ENCODE measurements around the gene ACSL6.

The ACSL6 gene

DNA sequence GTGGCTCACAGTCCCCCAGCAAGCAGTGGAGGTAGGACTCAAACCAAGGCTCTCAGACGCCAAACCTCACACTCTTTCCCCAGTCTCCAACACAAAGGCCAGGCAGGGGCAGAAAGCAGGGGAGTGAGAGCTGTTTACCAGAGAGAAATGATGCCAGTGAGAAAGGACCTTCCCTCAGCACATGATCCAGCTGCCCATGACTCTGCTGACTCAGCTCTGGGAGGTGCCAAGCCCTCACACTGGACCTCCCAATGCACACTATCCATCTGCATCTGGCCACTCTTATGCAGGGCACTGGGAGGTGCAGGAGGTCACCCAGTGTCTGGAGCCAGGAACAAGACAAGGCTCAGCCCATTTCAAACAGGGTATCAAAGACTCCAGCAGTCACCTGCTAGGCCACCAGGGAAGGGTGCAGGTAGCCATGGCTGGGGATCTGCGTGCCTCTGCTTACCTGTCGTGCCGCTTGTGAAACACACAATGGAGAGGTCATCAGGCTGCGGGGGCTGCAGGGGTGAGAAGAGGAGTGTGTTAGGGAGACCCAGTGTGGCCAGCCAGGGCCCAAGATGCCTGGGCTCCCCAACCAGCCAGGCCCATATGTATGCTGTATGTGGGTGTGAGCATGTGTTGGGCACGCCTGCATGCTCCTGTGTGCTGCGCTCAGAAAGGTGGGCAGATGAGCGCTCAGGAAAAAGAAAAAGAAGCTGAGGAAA is 26.3 kb downstream of the ACSL6 start:
- no peak for FAIRE-seq
- DNase-seq (ENCODE audit: insufficient read length, low spot score), result no peak

DNA sequence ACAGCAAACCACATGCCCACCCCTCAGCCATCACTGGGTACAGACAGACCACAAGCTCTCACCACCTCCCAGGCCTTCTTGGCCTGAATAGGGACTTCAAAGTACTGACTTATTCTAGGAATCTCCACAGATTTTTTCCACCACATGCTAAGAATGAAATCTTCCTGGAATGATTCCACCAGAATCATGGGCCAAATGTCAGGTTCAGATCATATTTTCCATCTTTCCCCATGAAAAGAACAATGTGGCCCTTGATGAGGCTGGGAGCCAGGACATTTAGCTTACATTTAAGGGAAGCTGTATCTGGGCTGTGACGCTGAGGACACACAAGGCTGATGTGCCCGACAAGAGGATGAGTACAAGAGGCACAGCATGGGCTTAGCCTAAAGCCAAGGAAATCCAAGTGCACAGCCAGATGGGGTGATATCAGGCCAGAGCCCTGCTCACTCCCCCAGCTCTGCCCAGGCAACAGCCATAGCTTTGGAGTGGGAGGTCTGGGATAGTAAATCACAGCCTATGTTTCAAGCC is 28.1 kb downstream of the ACSL6 start:
- DNase-seq (ENCODE audit: insufficient read length, low spot score) (no peak), FAIRE-seq (no peak)

DNA sequence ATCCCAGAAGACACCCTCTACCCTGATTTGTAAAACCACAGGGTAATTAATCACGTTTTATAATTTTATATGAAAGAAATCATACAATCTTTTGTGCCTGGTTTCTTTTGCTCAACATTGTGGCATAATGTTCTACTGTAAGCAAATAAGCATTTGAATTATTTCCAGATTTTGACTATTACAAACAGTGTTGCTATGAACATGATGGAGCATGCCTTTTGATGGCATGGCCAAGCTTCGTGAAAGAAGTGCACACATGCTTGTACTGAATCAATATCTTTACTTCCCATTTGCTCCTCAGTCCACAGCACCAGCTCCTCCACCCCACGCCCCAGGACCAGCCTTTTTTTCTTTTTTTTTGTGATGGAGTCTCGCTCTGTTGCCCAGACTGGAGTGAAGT is 29.9 kb downstream of the ACSL6 start:
- DNase-seq (ENCODE audit: insufficient read length, low spot score) (no peak), FAIRE-seq (no peak)

DNA sequence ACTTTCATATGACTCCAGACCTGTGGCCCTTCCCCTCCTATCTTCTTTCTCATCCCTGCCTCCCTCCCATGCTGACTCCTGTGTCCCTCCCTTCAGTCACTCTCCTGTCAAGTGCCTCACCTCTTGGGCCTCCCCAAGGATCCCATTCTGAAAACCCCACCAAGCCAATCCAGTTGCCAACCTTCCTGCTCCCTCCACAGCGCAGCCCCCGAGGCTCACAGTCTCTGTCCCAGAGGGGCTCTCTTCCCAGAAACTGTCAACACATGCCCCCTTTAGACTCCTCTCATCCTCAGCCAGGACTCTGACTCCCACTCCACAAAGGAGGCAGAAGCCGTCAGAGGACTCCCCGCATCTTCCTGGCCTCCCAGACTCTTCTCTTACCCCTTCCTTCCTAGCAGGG is 30.8 kb downstream of the ACSL6 start:
- FAIRE-seq, result no peak
- no peak for DNase-seq (ENCODE audit: insufficient read length, low spot score)

DNA sequence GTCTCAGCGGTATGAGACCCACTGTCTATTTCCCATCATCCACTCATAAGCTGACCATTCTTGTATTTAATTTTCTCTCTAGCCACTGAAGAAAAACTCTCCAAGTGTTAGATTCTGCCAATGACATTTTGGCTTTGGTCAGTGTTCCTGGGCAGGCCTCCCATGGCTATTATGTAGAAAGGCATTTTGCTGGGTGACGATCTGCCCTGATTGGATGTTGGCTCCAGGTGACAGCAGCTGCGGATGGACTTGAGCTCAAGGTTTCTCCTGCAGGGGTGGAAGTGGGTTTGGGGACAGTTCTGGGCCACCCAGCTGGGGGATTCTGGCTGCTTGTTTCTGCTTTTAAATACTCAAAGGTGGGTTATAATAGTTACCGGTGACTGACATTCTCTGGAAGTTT is 31.6 kb downstream of the ACSL6 start:
- no peak for FAIRE-seq
- no peak for DNase-seq (ENCODE audit: insufficient read length, low spot score)

DNA sequence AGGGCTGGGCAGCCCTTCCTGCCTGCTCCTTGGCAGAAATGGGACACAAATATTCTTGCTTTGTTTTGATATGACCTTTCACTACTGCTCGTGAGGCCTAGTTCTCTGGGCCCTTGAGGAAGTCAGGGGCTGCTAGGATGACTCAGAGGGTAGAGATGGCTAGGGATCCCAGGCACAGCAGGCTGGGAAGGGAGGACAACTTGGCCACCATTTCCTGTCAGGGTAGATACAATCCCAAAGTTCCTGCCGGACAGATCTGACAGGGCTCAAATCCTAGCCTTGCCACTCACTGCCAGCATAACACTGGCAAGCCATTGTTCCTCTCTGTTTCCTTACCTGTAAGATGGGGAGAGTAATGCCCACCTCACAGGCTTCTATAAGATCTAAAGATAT is 34.2 kb downstream of the ACSL6 start:
- FAIRE-seq (no peak), DNase-seq (ENCODE audit: insufficient read length, low spot score) (no peak)

DNA sequence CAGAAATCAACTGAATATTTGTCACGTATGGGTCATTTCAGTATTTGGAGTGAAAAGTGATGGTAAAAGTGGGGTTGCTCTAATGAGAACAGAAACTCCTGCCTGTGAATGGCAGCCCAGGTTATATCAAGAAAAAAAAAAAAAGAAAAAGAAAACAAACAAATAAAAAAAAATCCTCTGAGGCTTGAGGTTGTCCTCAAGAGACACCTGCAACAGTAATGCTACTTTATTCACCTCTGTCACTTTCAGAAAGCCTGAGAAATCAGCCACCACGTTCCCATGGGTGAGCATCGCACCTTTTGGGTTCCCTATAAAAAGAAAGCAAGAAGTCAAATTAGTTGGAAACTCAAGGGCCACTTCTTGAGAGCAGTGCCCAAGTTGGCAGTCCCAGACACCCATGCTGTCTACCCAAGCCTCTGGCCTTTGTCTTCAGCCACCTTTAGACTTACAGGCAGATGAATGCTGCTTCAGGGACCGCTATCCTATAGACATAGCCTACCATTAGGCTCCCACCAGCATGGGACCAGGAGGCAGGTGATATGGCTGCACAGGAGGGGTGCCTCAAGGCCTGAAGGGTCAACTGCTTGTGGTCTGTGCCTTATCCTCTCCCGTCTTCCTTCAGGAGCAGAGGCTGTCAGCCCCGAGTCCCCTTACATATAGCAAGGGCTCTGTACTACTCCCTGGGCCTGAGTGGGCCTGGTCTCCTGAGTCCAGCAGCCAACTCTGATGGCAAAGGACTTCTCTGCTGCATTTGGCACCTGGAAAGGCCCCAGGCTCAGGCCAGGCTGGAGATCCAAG is 34.8 kb downstream of the ACSL6 start:
- DNase-seq (ENCODE audit: insufficient read length, low spot score) (no peak), FAIRE-seq (no peak)

DNA sequence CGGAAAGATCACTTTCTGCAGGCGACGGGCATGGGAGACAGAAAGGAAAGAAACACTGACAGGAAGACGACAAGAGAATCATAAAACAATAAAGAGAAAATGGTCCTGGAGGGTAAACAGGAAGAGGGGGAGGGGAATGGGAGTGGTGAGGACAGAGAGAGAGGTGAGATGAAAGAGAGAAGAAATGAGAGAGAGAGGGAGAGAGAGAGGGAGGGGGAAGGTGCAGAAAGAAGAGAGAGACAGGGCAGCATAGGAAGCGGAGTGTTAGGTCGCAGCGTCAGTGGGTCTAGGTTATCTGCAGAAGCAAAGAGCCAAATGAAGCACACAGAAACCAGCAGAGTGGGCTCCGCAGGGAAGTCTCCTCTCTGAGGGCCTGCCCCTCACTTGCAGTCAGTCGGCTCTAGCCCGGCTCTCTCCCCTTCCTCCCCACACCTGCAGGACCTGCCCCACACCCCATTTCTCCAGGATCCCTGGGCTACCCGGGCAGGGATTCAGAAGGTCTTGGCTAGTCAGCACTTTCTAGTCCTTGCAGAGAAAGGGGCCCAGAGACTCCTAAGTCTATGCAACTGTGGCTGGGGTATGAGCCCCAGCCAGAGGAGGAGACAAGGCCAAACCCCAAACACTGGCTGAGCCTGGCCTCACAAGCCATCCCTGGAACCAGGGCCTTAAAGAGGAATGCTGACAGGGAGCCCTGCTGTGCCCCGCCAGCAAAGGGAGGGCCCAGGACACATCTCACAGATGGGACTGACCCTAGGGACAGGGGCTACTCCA is 36.3 kb downstream of the ACSL6 start:
- no peak for DNase-seq (ENCODE audit: insufficient read length, low spot score)
- no peak for FAIRE-seq

DNA sequence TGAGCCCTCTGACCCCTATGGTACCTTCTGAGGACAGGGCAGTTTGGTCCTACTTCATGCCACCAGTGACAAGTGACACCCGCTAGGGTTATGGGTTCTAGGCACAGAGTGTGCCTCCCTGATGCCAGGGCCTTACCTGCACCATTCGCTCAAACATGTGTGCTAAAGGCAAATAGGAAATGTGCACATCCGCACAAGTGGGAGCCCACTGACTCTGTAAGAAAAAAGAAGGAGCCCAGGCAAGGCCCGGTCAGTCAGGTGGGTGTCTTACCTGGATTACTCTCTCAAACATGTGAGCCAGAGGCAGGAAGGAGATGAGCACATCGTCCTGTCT is 36.9 kb downstream of the ACSL6 start:
- FAIRE-seq (no peak), DNase-seq (ENCODE audit: insufficient read length, low spot score) (no peak)

DNA sequence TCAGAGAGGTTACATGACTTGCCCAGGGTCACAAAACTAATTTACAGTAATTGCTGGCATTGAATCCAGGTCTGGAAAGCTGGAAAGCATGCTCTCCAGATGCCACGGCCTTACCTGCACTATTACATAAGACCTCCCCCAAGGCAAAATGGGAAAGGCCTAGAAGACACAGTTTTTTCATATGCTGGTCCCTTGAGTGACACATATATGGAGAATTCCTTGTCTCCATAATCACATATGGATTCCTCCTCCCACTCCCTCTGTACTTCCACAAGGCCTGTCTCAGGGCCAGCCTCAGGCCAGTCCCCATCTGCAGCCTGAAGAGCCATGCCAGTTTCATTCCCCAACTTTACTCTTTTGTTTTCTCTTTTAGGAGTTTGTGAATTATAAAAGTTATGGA is 37.4 kb downstream of the ACSL6 start:
- no peak for DNase-seq (ENCODE audit: insufficient read length, low spot score)
- FAIRE-seq, result no peak

DNA sequence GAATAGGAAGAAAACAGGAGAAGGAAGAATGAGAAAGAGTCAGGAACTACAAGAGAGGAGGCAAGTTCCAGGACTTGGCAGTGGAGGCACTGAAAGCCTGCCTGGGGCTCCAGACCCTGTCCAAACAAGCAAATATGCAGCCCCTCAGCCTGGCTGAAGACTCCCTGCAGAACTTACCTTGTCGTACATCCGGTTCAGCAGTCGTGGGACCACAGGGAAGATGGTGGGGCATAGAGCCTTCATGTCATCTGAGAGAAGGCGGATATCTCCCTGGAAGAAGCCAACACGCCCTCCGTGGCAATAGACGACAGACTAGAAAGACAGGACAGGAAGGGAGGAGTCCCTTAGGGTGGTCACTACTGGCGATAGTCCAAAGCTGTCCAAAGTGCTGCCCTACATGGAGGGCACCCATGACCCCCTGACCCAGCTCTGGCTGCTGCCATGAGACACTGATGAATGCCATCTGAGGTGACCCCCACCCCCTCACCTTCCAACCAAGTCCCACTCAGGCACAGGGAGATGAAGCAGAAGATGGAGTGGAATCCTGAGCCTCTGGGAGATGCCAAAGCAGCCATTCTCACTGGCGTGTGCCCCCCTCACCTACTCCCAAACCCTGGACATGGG is 38.3 kb downstream of the ACSL6 start:
- FAIRE-seq, result no peak
- no peak for DNase-seq (ENCODE audit: insufficient read length, low spot score)

DNA sequence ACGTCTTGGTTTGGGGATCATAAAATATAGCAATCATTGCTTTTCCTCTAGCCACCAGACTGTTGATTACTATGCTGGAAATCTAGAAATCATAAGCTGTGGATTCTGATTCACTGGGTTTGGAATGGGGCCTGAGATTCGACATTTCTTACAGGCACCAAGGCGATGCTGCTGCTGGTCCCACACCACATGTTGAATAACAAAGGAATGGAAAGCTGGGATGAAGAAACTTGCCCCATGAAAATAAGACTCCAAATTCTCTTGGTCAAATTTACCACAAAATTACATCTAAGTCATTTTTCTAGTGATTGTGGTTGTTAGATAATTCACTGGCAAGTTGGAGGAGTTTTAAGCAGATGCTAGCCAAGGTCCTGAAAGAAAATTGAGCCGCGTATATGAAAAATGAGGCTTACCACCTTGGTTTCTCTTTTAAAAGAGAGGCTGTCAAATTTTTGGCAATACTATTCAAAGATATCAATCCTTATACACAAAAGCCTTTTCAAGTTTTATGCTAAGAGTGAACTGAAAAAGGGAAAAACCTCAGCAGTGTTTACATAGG is 43.0 kb downstream of the ACSL6 start:
- DNase-seq (ENCODE audit: insufficient read length, low spot score) (no peak), FAIRE-seq (no peak)

DNA sequence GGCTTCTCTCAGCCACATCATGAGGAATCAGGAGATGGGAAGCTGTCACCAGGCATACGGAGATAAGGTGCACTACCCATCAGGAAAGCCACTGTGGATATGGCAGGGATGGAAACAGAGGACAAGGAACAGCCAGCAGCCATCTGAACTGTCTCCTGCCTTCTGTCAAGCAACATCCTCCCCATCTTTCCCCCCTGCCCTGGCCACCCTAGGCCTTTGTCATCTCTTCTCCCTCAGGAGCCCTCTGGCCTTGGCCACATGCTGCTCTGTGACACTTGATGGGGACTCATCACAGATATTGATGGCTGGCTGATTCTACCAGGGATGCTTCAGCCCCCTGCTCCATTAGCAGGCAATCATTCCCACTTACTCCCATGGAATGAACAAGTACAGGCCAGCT is 44.9 kb downstream of the ACSL6 start:
- FAIRE-seq (no peak), DNase-seq (ENCODE audit: insufficient read length, low spot score) (no peak)

DNA sequence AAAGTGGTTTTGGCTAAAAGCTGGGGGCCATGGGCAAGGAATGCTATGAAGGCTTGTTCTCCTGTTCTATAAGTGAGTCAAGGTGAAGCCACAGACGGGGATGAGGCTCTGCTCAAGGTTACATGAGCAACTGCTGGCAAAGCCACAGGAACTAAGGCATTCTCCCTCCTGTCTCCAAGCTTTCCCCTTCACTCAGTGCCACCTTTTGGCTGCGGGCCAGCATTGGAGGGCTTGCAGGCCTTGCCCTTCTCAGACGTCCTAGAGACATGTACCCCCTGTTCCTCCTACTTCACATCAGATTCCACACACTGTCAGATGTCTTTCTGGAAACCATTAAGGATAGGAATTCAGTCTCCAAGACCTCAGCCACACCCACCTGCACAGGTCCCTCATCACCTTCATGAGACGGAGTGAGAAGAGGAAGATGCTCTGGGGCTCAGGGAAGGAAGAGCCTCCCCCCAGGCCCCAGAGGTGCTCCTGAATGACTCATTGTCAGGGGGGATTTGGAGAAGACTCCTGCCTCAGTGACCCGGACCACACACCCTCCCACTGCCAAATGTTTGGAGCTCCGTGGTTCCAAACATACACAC is 45.5 kb downstream of the ACSL6 start:
- DNase-seq (ENCODE audit: insufficient read length, low spot score), result no peak
- FAIRE-seq, result no peak

DNA sequence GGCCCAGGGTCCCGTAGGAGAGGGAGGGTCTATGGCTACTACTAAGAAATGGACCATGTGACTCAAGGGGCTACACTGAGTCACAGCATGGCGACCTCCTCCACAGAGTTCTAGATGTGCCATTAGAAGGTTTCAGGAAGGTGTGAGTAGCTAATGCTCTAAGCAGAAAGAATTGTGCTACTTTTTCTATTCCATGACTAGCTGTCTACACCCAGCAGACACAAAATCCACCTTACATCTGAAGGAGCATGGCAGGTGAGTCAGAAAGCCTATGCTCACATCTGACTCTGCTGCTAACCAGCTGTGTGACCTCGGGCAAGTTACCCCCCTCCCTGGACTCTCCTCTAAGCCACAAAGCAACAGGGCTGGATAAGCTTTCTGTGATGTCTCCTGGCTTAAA is 51.6 kb downstream of the ACSL6 start:
- FAIRE-seq (no peak), DNase-seq (ENCODE audit: insufficient read length, low spot score) (no peak)

DNA sequence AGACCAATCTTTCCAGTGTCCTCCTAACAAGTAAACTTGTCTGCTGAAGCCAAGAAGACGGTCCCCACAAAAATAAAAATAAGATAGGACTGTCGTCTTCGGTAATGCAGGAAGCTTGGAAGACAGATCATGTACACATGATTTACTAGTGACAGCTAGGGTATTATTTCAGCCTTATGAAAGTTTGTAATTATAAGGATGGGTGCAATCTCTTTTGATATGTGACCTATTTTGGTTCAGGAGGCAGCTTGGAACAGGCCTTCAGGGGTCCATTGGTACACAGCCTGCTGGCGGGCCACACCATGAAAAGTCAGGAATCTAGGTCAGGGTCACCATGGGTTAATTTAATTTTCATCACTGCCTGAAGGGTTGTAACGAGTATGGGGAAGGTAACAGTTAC is 52.3 kb downstream of the ACSL6 start:
- DNase-seq (ENCODE audit: insufficient read length, low spot score), result no peak
- FAIRE-seq, result no peak

DNA sequence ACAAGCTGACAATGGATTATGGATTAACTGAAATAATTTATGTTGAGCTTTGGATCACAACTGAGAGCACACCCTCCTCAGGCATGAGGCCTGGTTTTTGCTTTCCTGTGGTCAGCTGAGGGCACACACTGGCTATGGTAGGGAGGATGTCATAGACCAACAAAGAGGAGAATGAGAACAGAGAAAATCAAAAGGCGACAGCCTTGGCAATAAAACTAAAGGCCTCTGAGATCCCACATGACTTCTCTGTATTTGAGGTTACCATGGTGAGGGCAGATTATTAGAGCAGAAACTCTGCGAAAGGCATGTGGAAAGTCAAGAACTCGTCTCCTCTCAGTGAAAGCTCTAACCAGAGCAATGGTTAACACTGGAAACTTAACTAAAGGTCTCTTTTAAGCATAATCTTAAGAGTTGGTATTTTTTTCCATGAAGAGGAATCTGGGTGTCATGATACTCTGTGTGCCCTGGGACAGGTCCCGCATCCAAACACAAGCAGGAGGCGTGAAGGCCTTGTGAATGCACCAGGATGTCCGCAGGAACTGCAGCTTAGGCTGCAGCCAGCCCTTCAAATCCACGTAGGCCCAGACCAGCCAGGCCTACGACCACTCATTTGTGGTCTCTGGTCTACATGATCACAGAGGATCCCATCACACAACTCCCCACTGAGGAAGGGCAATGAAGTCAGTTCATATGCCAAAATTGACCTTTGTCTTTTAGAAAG is 53.6 kb downstream of the ACSL6 start:
- FAIRE-seq (no peak), DNase-seq (ENCODE audit: insufficient read length, low spot score) (no peak)

DNA sequence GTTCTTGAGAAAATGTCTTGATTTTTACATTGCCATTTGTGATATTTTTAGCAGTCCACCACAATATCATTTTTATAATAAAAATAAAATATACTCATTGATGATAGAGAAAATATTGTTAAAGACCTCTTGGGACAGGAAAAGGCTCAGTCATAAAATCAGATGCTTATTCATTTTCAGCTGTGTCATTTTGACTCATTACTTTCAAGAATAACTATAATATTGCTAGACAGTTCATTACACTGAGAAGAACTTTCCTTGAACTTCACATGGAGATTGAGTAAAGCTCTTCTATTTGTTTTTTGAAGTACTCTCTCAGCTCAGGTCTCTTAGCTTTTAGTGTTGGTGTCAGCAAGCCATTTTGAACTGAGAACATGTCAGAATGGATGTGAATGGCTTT is 57.5 kb downstream of the ACSL6 start:
- FAIRE-seq (no peak), DNase-seq (ENCODE audit: insufficient read length, low spot score) (no peak)

DNA sequence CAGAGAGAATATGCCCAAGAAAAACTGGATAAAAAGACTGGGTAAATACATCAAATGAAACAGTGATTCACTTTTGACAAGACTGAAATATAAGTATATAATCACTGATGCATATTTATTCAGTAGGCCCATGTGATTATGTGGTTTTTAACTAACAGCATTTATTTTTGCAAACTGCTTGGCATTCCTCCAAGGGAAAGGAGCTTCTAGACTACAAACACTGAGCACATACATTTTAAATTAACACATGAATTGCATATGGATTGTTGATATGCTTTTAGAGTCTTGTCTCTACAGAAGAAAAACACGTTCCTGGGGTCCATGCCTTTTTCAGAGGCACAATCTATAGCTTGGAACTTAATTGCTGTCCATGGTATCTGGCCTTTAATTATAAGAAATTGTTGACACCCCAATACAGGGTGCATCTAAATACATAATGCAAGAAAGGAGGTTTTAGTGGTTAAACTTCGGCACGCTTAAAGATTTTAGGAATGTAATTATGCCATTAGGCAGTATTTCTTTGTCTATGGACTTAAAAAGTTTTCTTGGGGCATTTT is 59.1 kb downstream of the ACSL6 start:
- DNase-seq (ENCODE audit: insufficient read length, low spot score), result no peak
- no peak for FAIRE-seq

DNA sequence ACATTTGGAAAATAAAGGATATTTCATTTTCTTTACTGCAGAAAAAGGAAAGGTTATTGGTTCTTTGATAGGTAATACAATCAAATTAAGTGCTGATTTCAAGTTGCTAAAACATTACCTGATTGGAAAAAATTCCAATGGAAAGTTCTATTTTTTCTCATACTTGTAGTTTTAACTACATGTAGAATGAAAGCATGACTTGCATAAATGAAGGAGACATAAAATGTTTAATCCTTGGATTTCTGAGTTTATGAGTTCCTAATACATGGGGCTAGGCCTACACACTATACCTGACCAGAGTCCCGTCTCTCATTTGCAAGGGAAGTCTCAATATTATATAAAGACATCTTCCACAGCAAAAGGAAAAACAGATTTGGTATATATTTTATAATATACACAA is 60.8 kb downstream of the ACSL6 start:
- DNase-seq (ENCODE audit: insufficient read length, low spot score) (no peak), FAIRE-seq (no peak)
